GM23338 (cell line): ENCODE measurements around the gene SLC28A1.

ENCODE experiments used
- CREB1 ChIP-seq: fragments of 250-450 bp; sonication (Bioruptor Pico); IDR thresholded peaks from 2 replicates; pipeline ENCODE4 v1.5.0; 2020; ENCODE audit warnings: low read depth, mild to moderate bottlenecking, moderate library complexity
- CTCF ChIP-seq, 2 experiments: fragments of 200-600 bp in 1 of 2; sonication (generic) in 1 of 2; conservative IDR thresholded peaks; 2 replicates each; pipeline versions ENCODE4 v1.5.1 to v1.6.1; 2016 to 2017; ENCODE audit warnings: antibody characterized with exemption in 2 of 2, low read depth in 2 of 2, mild to moderate bottlenecking in 2 of 2, moderate library complexity in 1 of 2
- EZH2 ChIP-seq: fragments of 200-600 bp; sonication (generic); IDR thresholded peaks from one replicate; pipeline ENCODE4 v1.8.0; 2017; ENCODE audit warnings: antibody characterized with exemption, mild to moderate bottlenecking, low read depth; ENCODE audit not compliant: unreplicated experiment
- REST ChIP-seq: IDR thresholded peaks from one replicate; pipeline ENCODE4 v1.6.1; 2018; ENCODE audit warnings: antibody characterized with exemption; ENCODE audit not compliant: unreplicated experiment
- STAT1 ChIP-seq: IDR thresholded peaks from one replicate; pipeline ENCODE4 v1.6.1; 2016; ENCODE audit warnings: antibody characterized with exemption; ENCODE audit not compliant: unreplicated experiment

- no peak for TF ChIP-seq CTCF (conservative IDR thresholded peaks at IDR 0.05; ENCODE audit: low read depth in 2 of 2)
- no peak for TF ChIP-seq CREB1 (CRISPR knock-in tag)
- no peak for TF ChIP-seq EZH2
- no peak for TF ChIP-seq REST
- no peak for TF ChIP-seq STAT1
Observed at GRCh38 chr15:84905016-84905916, 20.8 kb downstream of the SLC28A1 start.
